Activated T-helper 1 cell treated with Interleukin-2 at 50 U/mL for 16 hours (primary cell): ENCODE measurements around the gene PTPN13.

ENCODE experiments used
- DNase-seq: peaks from one replicate; pipeline ENCODE4 v3.0.0-alpha.2; 2020; ENCODE audit warnings: low read depth

The PTPN13 gene

GRCh38 chr4:86819561-86819960 is 225.4 kb downstream of the PTPN13 start:
- no peak for DNase-seq

GRCh38 chr4:86821151-86821550 is 227.0 kb downstream of the PTPN13 start:
- DNase-seq = no peak

- DNase-seq = no peak
Measured at GRCh38 chr4:86822136-86822535, 228.0 kb downstream of the PTPN13 start.

- no peak for DNase-seq
Measured at GRCh38 chr4:86825511-86825910, 231.4 kb downstream of the PTPN13 start.

GRCh38 chr4:86831262-86832130 is 237.4 kb downstream of the PTPN13 start:
- no peak for DNase-seq

GRCh38 chr4:86833615-86834014 is 239.5 kb downstream of the PTPN13 start:
- no peak for DNase-seq

GRCh38 chr4:86834901-86835300 is 240.8 kb downstream of the PTPN13 start:
- DNase-seq = no peak

GRCh38 chr4:86835677-86836076 is 241.6 kb downstream of the PTPN13 start:
- no peak for DNase-seq

GRCh38 chr4:86837691-86838503 is 243.8 kb downstream of the PTPN13 start:
- no peak for DNase-seq

GRCh38 chr4:86840858-86841257 is 246.7 kb downstream of the PTPN13 start:
- no peak for DNase-seq

GRCh38 chr4:86841309-86841708 is 247.2 kb downstream of the PTPN13 start:
- no peak for DNase-seq

- DNase-seq = no peak
Measured at GRCh38 chr4:86845593-86845992, 251.5 kb downstream of the PTPN13 start.

- no peak for DNase-seq
Measured at GRCh38 chr4:86846921-86847320, 252.8 kb downstream of the PTPN13 start.

- DNase-seq = no peak
Measured at GRCh38 chr4:86847571-86847970, 253.5 kb downstream of the PTPN13 start.

GRCh38 chr4:86848136-86848535 is 254.0 kb downstream of the PTPN13 start:
- no peak for DNase-seq

- DNase-seq = no peak
Measured at GRCh38 chr4:86848732-86849619, 254.9 kb downstream of the PTPN13 start, which contains the start of gene SLC10A6. TSS of gene SLC10A6 (minus strand) at chr4:86849384. CDS start at chr4:86849115, 269 bp downstream.

- DNase-seq = no peak
Measured at GRCh38 chr4:86853209-86853608, 259.1 kb downstream of the PTPN13 start.

- DNase-seq = no peak
Measured at GRCh38 chr4:86855572-86855971, 261.5 kb downstream of the PTPN13 start.

- no peak for DNase-seq
Measured at GRCh38 chr4:86856896-86857295, 262.8 kb downstream of the PTPN13 start.

- DNase-seq = no peak
Measured at GRCh38 chr4:86857341-86858052, 263.4 kb downstream of the PTPN13 start.
